ENCODE data around the gene LTBP1.
A peak's percentile ranks its signal among the peaks of the same experiment; 100 is the strongest.

The LTBP1 gene

GRCh38 chr2:33395034-33395433 lies 448.3 kb downstream of the LTBP1 start:
- no peaks in the 10 kb centered on the region for H3K27me3 ChIP-seq (ENCODE audit: insufficient read depth, low read depth)

GRCh38 chr2:33395655-33396249 lies 449.0 kb downstream of the LTBP1 start:
- H3K27me3 ChIP-seq (ENCODE audit: insufficient read depth, low read depth), result no peaks in the 10 kb centered on the region

More at GRCh38 chr2:33395034-33395433, 448.3 kb downstream of the LTBP1 start:
- Histone ChIP-seq H3K4me2 (no peak overlapping the region), H4K20me1 (ENCODE audit: insufficient read depth) (no peaks in the 10 kb centered on the region), H3K27ac (no peak overlapping the region), H3K9ac (no peak overlapping the region), H3K79me2 (ENCODE audit: insufficient read depth, low read depth) (no peaks in the 10 kb centered on the region), H2AFZ (ENCODE audit: low read depth) (no peak overlapping the region), H3K4me3 (IDR thresholded peaks at IDR 0.05; ENCODE audit: insufficient read depth, low read depth, low read length) (no peak overlapping the region), H3K36me3 (ENCODE audit: insufficient read depth) (no peaks in the 10 kb centered on the region), H3K4me1 (ENCODE audit: low read depth, poor library complexity, severe bottlenecking) (peaks cover 30% of the 10 kb centered on the region)
- TF ChIP-seq CTCF (conservative IDR thresholded peaks at IDR 0.05; ENCODE audit: low read depth, low read length), result no peak

GRCh38 chr2:33404321-33404720 lies 457.6 kb downstream of the LTBP1 start:
- no peaks in the 10 kb centered on the region for H3K79me2 ChIP-seq (ENCODE audit: insufficient read depth, low read depth)
- TF ChIP-seq CTCF (conservative IDR thresholded peaks at IDR 0.05; ENCODE audit: low read depth, low read length), result no peak
- H3K27ac ChIP-seq, result no peak overlapping the region

More at GRCh38 chr2:33395655-33396249, 449.0 kb downstream of the LTBP1 start:
- H3K79me2 ChIP-seq (ENCODE audit: insufficient read depth, low read depth), result no peaks in the 10 kb centered on the region
- peak; percentile 94 for TF ChIP-seq CTCF (conservative IDR thresholded peaks at IDR 0.05; ENCODE audit: low read depth, low read length)
- no peak overlapping the region for H2AFZ ChIP-seq (ENCODE audit: low read depth)
- H3K4me1 ChIP-seq (ENCODE audit: low read depth, poor library complexity, severe bottlenecking), result peaks cover 36% of the 10 kb centered on the region
- no peaks in the 10 kb centered on the region for H4K20me1 ChIP-seq (ENCODE audit: insufficient read depth)
- no peak overlapping the region for H3K27ac ChIP-seq
- no peak overlapping the region for H3K9ac ChIP-seq
- H3K36me3 ChIP-seq (ENCODE audit: insufficient read depth), result no peaks in the 10 kb centered on the region
- no peak overlapping the region for H3K4me2 ChIP-seq
- H3K4me3 ChIP-seq (IDR thresholded peaks at IDR 0.05; ENCODE audit: insufficient read depth, low read depth, low read length), result no peak overlapping the region

GRCh38 chr2:33406622-33407021 lies 459.9 kb downstream of the LTBP1 start:
- TF ChIP-seq CTCF (conservative IDR thresholded peaks at IDR 0.05; ENCODE audit: low read depth, low read length), result no peak
- no peak overlapping the region for H3K27ac ChIP-seq
- no peaks in the 10 kb centered on the region for H4K20me1 ChIP-seq (ENCODE audit: insufficient read depth)
- no peak overlapping the region for H3K4me2 ChIP-seq
- H2AFZ ChIP-seq (ENCODE audit: low read depth), result no peak overlapping the region
- H3K79me2 ChIP-seq (ENCODE audit: insufficient read depth, low read depth), result no peaks in the 10 kb centered on the region
- no peak overlapping the region for H3K9ac ChIP-seq
- H3K36me3 ChIP-seq (ENCODE audit: insufficient read depth), result no peaks in the 10 kb centered on the region
- H3K27me3 ChIP-seq (ENCODE audit: insufficient read depth, low read depth), result no peaks in the 10 kb centered on the region
- H3K4me1 ChIP-seq (ENCODE audit: low read depth, poor library complexity, severe bottlenecking), result no peaks in the 10 kb centered on the region
- H3K4me3 ChIP-seq (IDR thresholded peaks at IDR 0.05; ENCODE audit: insufficient read depth, low read depth, low read length), result no peak overlapping the region

More at GRCh38 chr2:33404321-33404720, 457.6 kb downstream of the LTBP1 start:
- Histone ChIP-seq H3K4me3 (IDR thresholded peaks at IDR 0.05; ENCODE audit: insufficient read depth, low read depth, low read length) (no peak overlapping the region), H4K20me1 (ENCODE audit: insufficient read depth) (no peaks in the 10 kb centered on the region), H3K4me1 (ENCODE audit: low read depth, poor library complexity, severe bottlenecking) (peaks cover 11% of the 10 kb centered on the region), H3K36me3 (ENCODE audit: insufficient read depth) (no peaks in the 10 kb centered on the region), H3K4me2 (no peak overlapping the region), H3K27me3 (ENCODE audit: insufficient read depth, low read depth) (no peaks in the 10 kb centered on the region), H2AFZ (ENCODE audit: low read depth) (no peak overlapping the region), H3K9ac (no peak overlapping the region)

All from KMS-11 (cell line).